ENCODE measurements around the gene ARHGEF16.

ARHGEF16 gene

DNA sequence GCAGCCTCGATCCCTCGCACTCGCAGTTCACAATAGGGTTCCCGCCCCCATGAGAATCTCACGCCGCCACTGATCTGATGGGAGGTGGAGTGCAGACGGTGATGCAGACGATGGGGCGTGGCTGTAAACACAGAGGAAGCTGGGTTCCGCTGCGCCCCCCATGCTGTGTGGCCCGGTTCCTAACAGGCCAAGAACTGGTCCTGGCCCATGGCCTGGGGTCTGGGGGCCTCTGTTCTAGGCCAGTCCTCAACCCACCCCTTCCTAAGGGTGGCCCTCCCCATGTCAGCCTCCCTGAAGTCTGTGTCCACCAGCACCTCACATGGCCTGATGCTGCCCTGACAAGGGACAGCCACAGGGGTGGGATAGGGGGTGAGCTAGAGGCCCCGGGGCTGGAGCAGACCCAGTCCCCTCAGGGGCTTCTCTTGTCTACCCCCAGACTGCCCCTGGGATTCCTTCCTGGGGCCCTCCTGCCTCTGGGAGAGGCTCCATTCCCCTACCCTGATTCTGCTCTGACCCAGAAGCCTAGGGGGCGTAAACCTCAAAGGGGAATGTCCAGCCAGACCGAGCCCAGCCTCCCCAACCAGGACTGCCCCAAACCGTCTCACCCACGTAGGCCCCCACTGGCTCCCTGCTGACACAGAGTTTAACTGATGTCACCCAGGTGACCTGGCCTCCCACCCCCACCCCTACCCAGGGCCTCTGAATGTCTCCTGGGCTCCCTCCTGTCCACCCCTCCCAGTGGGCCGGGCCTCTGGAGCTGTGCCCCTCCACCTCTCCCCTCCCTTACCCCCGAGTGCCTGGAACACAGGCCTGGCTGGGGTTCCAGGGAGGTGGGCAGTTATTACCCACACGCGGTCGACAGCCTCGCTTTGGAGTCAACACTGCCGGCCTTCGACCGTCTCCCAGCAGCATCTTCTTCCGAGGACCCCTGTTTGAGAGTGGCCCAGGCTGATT lies 14.8 kb upstream of the ARHGEF16 start:
- no peak for DNase-seq

- DNase-seq = no peak
Measured at GRCh38 chr1:3440300-3440681, 14.2 kb upstream of the ARHGEF16 start.

DNA sequence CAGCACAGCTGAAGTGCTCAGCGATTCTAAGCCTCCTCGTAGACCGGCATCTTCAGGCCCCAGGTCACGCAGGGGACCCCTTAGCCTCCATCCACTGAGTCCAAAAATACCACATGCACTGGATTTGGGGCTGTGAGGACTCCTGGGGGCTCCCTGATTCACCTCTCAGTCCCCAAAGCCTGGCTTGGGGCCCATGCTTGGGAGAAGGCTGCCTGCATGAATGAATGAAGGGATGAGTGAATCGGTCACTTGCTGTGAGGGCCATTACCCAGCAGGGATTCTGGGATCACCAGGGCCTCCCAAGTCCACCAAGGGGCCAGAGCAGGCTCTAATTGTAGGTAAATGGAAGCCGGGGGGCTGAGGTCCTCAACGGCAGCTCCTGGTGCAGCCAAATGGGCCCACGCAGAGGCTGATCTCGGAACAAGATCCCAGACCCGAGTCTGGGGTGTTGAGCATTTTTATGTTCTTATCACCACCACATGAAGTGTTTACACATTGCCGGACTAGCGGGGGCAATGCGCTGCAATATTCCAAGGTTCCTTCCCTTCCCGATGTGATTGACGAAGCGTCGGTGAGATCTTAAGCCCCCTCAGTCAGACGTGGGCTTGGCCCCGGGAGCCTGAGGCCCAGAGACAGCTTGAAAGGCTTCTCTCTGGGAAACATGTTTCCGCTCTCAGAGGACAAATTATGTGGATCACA lies 13.6 kb upstream of the ARHGEF16 start:
- no peak for DNase-seq

GRCh38 chr1:3441410-3441847 lies 13.0 kb upstream of the ARHGEF16 start:
- no peak for DNase-seq

GRCh38 chr1:3441880-3442279 lies 12.6 kb upstream of the ARHGEF16 start:
- no peak for DNase-seq

- no peak for DNase-seq
Measured at GRCh38 chr1:3442331-3442730, 12.1 kb upstream of the ARHGEF16 start.

- DNase-seq = no peak
Measured at GRCh38 chr1:3442901-3443300, 11.6 kb upstream of the ARHGEF16 start.

DNA sequence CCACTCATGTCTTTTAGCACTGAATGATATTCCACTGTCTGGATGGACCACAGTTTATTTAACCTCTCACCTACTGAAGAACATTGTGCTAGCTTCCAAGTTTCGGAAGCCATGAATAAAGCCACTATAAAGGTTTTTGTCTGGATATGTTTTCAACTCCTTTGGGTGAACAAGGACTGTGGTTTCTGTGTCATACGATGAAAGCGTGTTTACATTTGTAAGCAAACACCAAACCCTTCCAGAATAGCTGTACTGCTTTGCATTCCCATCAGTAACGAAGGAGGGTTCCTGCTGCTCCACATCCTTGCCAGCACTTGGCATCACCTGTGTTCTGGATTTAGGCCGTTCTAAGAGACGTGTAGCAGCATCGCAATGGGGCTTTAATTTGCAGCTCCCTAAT lies 10.7 kb upstream of the ARHGEF16 start:
- DNase-seq = no peak

- no peak for DNase-seq
Measured at GRCh38 chr1:3444298-3444697, 10.2 kb upstream of the ARHGEF16 start.

GRCh38 chr1:3444736-3445135 lies 9.7 kb upstream of the ARHGEF16 start:
- DNase-seq = no peak

DNA sequence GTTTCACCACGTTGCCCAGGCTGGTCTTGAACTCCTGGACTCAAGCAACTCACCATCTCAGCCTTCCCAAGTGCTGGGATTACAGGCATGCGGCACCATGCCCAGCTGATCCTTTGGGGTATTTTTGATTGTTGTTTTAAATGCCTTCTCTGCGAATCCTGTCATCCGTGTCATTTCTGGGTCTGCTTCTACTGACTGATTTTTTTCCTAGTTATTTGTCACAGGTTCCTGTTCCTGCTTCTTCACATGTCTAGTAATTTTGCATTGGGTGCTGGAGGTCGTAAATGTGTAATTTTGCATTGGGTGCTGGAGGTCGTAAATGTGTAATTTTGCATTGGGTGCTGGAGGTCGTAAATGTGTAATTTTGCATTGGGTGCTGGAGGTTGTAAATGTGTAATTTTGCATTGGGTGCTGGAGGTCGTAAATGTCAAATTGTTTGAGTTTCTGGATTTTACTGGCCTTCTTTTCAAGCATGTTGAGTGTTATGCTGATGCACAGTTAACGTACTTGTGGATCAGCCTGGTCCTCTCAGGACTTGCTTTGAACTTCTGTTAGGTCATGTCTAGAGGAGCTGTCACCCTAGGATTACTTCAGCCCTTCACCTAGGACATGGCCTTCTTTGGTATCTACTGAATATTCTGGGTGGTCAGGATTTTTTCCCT lies 4.1 kb upstream of the ARHGEF16 start:
- no peak for DNase-seq

- DNase-seq = no peak
Measured at GRCh38 chr1:3450983-3451382, 3.5 kb upstream of the ARHGEF16 start.

GRCh38 chr1:3451994-3452865 lies 2.2 kb upstream of the ARHGEF16 start:
- no peak for DNase-seq

GRCh38 chr1:3452866-3453175 lies 1.6 kb upstream of the ARHGEF16 start:
- DNase-seq = no peak

GRCh38 chr1:3453203-3453761 lies 1.2 kb upstream of the ARHGEF16 start:
- DNase-seq = peak; percentile 73

DNA sequence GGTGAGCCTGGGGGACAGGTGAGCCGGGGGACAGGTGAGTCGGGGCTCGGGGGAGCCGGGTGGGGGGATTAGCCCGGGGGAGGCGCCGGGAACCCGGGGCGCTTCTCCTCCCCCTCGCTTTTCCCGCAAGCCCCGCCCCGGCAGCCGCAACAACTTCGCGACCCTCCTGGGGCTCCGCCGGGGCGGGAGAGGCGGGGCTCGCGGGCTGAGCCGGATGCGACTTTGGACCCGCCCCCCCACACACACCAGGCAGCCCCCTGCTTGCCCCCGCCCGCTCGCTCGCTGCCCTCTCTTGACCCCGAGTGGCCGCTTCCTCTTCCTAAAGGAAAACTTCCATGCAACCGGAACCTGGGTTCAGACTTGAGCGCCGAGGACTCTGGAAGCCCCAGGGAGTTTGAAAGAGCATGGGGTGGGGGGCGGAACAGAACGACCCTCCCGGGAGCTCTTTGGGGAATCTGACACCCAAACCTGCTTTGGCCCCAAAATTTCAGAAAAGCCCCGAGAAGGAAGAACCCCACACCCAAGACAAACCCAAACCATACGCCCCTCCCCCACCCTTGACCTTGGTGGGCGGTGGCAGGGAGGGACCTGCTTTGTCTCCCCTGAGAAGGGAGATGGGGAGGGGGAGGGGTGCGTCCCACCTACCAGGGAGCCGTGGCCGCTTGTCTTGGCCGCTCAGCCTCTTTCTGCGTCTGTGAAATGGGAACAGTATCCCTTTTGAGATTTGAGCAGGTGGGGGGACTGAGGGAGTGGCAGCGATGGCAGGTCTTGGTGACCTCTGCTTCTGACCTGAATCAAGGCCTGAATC lies 550 bp downstream of the ARHGEF16 start:
- no peak for DNase-seq

GRCh38 chr1:3455670-3456448 lies 1.4 kb downstream of the ARHGEF16 start:
- DNase-seq = no peak

DNA sequence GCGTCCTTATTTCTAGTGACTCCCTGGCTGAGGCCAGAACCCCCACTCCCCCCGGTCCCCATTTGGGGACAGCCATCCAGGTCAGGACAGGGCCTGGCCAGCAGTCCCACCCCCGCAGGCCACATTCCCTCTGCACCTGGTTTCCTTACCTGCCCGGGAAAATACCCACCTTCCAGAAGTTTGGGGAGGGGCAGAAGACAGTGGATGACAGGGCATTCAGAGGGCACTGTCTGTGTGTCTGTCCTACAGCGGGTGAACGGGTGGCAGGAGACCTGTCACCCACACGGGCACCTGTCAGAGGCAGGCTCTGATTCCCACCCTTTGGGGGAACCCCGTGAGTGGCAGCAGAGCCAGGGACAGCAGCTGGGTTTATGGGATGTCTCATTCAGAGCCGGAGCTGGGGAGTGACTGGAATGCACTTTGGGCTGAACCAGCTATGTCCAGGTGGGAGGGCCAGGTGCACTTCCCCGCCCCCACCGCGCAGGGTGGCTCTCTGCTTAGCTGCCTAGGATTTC lies 2.0 kb downstream of the ARHGEF16 start:
- DNase-seq = no peak

GRCh38 chr1:3456964-3457909 lies 2.8 kb downstream of the ARHGEF16 start:
- DNase-seq = no peak

Measured in stimulated activated CD4-positive, alpha-beta T cell treated with anti-CD3 and anti-CD28 coated beads, Interleukin-4, amount 100 ng/mL, for 24 hours (primary cell).